Stimulated activated CD4-positive, alpha-beta T cell treated with anti-CD3 and anti-CD28 coated beads, Interleukin-4, amount 100 ng/mL, for 48 hours (primary cell): ENCODE results near the gene TFR2.

Experiments
- DNase-seq, 2 donors: peaks; one replicate each; pipeline ENCODE4 v3.0.0-alpha.2; 2020; ENCODE audit warnings: low read depth in 2 of 2

Gene TFR2

DNA sequence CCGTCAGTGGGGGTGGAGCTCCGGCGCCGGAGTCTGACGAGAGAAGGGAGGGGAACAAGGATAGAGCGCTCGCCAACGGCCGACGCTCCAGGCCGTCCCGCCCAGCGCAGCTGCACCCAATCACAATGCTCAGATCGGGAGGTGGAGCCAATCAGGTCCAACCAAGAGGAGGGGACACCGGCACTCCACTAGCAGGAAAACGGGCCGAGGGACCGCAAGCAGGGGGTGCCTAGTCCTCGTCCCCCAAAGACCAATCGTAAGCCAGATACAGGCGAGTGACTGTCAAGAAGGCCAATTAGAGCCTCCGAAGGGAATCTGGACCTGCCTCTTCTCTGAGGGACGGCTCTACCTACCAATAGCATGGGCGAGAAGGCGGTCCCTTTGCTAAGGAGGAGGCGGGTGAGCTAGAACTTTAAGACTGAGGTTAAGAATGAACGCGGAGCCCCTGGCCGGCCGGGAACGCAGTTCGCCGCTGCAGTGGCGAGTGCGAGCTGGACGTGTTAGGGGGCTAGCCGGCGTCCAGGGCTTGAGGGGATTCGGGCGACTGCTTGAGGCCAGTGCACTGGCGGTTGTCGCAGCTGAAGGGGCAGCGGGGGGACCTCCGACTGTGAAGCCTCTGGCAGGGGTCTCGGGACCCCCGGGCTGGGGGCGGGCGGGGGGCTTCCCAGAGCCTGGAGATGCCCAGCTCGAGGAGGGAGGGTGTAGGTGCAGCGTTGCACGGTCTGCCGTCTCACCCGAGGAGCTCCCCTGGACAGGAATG, 54.9 kb downstream of the TFR2 start, which contains the start of gene FBXO24:
Gene FBXO24, plus strand, starts transcription at position 63 of the 760 bp plus-strand sequence. Its CDS starts 298 bp downstream, at position 361.
- DNase-seq = peak; percentile 97 to 100

DNA sequence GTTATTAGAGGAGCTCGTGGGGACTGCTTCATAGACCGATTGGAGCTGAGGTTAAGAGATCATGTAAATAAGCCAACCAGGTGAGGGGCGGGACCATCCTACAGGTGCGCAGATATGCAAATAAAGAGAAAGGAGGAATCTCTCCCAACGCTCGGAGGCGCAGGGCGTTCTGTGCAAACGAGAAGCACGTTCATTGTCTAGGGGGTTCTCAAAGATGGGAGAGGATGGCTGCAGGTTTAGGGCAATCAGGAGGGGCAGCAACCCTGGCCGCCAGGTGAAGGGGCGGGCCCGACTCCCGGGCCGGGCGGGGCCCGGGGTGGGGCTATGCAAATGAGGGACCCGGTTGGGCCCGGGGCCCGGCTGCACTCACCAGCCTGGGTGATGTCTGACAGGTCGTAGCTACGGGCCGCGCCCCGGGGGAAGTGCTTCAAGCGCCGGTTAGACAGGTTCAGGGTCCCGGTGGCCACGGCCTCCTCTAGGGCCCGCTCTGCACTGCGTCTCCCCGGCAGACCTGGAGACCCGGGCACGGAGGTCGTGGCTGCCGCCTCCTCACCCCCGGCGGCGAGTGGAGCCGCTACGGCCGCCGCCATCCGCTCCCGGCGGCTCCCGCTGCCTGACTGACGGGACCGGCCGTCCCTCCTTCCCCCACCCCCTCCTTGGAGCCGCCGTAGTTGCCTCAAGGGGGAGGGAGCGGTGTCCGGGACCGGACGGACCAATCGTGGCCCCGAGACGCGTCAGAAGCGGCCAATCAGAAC, 55.7 kb downstream of the TFR2 start, which contains the start of gene LRCH4:
Gene LRCH4, minus strand, starts transcription at position 619 of the 755 bp plus-strand sequence. Its CDS starts 29 bp downstream, at position 590.
- DNase-seq = no peak

DNA sequence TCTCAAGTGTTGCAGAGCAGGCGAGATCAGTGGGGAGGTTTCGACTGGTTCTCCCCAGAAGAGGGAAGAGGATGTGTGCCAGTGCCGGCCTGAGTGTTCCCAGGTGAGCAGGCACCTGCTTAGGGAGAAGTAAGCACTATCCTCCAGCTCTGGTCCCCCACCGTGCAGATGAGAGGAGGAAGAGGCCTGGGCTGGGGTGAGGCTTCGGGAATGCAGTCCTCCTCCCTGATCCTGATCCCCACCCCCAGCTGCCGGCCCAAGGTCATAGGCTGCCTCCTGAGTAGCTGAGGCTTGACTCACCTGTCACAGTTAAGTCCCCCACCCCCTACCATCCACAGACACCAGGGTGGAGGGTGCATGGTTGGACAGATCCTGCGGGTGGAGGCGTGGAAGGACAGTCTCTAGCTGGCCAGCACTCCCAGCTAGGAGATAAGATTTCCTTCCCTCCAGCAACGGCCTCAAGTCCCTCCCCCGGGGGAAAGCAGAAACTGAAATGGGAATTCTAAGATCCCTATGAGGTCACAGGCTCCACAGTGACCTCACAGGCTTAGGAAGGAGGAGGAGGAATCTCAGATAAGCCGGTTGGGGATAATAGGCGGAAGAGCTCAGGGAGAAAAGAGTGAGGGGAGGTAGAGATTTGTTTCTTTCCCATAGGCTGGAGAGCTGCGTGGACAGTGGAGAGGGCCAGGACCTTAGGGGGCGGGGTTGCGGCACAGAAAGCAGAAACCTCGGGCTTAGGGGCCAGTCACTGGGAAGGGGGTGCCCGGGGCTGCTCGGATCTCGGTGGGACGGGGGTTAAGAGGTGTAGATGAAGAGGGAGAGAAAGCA, 56.5 kb downstream of the TFR2 start:
- DNase-seq = no peak

DNA sequence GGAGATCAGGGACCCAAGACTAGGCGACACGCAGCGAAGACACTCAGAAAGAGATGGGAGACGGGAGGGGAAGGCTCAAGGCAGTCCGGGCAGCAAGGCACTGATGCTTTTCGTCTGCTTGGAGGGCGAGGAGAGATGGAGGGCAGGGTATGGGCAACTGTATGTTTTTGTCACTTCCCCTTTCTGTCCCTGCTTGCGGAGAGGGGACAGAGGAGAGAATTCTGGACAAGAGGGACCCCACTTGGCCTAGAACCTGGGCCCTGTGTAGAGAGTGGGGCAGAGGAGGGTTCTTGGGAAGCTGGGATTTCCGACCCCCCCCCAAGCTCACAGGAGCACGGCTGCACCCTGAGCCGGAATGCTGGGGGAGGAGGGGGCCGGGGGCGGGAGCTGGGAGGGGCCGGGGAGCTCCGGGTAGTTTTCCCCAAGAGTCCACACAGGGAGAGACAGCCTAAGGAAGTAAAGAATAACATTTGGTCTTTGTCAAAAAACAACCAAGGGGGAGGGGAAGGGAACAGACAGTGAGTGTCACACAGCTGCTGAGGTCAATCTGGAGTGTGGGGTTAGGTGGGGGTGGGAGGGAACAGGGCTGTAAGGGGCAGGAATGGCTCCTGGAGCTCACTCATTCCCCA, 57.2 kb downstream of the TFR2 start:
- DNase-seq = no peak

DNA sequence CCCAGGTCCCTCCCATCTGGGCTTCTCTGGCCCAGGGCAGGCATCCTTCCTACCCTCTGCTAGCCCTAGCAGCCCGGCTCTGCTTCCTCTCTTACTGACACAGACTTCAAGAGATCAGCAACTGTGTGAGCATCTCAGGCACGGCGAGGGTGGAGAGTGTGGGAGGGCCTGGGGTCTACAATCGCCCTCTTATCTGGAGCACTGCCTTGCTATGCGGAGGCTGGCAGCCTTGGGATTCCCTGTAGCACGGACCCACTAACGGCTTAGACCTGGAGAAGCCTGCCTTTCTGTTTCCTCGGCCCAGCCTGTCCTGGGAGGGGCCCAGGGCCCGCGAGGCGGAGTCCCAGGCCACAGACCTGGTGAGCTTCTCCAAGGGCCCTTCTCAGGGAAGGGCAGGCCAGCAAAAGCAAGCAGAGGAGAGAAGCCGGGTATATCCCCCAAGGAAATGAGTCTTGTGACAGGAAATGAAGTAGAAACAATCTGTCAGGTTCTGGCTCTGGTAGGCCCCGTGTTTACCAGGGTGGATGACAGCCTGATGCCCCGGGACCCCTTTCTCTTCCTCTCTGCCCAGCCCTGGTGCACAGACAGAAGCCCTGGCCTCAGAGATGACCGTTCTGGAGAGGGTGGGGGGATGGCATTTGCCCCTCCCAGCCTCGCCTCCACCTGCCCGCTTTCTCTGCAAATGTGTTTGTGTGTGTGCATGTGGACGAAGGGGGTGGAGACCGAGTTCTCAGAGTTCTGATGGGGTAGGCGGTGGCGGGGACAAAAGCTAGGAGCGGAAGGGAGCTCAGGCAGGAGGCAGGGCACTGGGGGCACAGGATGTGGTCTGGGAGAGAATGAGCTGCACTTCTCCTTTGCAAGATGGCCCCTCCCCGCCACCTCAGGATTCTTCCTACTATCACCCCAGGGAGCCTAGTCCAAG, 58.0 kb downstream of the TFR2 start:
- peak; percentile 52 to 66 for DNase-seq

DNA sequence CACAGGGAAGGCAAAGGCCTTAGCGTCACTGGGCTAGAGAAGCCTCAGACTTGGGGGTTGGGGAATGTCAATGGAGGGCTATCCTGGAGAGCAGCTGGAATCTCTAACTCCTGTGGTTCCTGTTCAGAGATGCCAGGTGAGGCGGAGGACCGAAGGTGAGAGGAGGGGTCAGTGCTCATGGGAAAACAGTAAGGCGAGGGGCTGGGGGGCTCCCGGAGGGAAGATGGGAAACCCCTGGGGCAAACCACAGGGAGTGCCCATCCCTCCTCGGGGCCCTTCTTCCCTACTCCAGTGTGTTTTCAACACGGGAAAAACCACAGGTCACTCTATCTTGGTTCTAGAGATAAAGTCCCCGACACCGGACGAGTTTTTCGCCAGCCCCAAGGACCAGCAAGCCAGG, 58.7 kb downstream of the TFR2 start:
- no peak for DNase-seq

DNA sequence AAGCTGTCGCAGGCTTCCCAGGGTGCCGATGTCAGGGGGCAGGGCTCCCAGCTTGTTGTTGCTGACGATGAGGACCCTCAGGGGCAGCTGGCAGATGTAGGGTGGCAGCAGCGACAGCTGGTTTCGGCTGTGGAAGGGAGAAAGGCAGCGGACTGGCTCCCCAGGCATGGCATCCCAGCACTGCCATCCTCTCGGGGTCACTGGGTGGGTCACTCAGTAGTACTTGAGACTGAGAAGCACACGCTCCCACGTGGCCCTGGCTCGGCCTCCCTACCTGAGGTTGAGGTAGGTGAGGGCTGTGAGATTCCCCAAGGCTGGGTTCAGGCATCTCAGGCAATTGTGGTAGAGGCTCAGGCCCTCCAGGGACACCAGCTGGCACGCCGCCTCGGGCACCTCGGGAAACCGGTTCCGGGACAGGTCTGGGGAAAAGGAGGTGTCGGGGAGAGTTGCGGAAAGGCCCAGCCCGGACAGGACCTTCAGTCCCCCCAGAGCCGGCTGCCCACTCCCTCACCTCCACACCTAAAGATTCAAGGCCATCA, 59.2 kb downstream of the TFR2 start:
- DNase-seq = no peak

DNA sequence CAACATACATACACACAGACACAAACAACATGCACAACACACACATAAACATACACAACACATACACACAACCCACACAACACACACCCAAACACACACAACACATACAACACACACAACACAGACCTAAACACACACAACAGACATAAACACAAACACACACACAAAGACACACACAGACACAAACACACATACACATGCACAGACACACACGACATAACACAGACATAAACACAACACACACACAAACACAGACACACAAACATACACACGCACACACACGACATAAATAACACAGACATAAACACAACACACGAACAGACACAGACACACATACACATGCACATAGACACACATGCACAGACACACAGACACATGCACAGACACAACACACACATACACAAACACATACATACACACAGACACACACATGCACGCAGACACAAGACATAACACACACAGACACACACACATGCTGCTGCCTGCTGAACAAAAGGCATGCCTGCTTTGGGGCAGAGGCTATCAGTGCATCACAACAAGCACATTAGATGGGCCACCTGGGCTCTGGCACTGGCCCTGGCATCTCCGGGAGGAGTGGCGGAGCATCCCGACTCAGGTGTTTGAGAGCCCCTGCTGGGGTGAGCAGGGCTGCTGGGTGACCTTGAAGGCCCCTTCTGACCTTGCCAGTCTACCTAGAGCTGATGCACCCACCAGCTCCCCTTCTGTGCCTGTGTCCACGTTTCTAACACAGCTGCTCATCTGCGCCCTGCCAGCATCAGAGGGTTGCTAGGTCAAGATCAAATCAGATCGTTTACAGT, 60.7 kb downstream of the TFR2 start:
- no peak for DNase-seq

DNA sequence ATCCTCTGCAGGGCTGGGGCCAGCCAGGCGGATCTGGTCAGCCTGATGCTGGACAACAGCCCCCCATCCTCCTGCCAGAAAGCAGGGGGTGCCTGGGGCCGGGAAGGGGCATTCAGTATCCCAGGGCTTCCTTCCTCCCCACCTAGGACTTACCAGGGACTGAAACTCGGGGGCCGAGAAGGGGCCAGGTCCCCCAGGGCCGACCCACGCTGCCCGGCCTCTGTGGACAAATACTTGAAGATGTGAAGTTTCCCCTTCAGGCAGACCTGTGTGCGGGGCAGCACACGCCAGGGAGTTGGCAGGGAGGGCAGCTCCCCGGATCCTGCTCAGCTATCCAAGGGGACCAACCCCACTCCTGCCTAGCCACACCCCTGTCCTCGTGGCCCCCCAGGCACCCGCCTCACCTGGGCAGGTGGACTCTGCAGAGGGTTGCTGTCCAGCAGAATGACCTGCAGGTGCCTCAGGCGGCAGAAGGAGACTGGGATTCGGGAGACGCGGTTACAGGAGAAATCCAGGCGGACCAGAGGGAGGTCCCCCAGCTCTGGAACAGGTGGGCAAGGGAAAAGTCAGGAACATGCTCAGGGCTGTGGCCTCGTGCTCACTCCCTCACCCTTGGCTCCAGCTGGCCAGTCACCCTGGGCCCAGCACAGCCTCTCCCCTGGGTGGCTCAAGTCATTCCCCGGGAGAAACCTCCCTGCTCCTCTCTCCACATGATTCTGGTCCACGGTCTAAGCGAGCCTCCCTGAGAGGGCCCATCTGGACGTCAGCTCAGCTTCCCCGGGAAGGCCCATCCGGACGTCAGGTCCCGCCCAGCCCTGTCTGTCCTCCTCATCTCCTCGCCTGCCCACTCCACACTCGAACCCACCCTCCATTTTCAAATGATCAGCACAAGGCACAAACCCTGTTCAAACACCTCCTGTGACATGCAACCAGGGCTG, 62.8 kb downstream of the TFR2 start:
- no peak for DNase-seq

DNA sequence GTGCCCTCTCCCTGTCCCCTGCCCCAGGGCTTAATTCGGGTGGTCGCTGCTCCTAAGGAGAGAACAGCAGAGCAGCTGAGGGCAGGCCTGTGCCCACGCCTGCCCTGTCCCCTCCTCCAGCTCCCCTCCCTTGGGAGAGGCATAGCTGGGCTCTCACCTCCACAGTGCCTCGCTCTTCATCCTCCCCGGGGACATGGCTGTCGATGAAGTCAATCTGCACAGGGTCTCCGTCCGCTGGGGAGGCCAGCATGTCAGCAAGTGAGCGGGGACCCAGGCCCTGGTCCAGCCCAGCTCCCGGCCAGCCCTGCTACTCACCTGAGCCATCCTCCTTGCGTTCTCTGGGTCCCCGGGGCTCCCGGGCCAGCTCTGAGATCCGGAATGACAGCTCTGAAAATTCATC, 63.8 kb downstream of the TFR2 start:
- no peak for DNase-seq

DNA sequence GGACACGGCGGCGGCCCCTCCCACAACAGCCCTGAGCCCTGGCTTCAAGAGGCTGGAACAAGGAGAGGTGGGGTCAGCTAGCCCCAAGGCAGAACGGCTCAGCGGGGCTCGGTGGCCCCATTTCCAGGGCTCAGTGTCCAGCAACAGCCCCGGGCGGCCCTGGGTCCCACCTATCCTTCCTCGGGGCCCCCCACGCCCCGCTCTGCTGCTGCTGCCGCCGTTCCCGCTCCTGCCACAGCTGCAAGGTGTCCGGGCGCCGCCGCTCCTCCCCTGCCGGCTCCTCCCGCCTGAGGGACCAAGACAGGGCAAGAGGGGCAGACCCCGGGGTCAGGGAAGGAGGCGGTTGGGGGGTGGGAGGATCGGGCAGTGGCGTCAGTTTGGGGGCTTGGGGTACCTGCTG, 64.2 kb downstream of the TFR2 start:
- DNase-seq = no peak

DNA sequence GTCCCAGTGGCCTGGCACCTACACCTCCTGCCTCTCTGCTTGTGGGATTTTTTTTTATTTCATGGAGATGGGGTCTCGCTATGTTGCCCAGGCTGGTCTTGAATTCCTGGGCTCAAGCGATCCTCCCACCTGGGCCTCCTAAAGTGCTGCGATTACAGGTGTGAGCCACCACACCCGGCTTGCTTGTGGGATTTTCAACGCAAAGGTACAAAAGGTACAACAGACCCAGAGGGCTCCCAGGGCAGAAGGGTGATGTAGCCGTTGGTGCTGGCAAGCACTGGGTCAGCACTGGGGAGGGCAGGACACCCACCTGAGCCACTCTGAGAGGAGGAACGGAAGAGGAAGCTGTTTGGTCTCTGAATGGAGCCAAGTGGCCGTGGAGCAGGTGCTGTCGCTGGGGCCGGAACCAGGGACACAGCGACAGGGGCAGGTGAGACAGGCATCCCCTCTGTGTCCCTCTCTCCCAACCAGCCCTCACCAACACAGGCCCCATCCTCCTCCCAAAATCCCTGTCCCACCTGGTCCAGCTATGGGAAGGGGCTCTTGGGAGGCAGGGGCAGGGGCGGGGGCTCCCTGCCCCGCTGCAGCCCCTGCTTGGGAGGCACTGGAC, 64.9 kb downstream of the TFR2 start:
- no peak for DNase-seq

DNA sequence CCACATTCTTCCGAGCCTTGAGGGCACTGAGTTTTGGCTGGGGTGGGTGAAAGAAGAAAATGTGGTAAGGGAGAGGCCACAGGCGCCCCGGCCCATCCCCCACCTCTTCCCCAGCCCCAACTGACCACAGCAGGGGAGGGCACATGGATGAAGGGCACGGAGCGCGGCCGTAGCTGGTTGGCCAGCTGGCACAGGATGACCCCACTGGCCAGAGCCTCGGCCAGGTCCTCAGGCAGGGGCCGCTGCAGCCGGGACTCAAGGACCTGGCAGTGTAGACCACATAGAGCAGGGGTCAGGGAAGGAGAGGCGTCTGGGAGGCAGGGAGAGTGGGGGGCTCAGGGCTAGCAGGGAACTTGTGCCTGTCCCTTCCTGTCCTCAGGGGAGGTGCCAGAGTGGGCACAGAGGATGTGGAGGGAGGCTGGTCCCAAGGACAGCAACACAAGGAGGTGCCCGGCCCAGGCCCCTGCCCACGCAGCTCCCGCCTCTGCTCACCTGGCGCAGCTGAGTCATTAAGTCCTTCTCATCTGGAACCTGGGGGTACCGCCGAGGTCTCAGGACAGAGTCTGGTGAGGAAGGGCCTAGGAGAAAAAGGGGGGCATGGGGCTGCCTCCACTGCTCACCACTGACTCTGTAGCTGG, 65.5 kb downstream of the TFR2 start:
- no peak for DNase-seq

DNA sequence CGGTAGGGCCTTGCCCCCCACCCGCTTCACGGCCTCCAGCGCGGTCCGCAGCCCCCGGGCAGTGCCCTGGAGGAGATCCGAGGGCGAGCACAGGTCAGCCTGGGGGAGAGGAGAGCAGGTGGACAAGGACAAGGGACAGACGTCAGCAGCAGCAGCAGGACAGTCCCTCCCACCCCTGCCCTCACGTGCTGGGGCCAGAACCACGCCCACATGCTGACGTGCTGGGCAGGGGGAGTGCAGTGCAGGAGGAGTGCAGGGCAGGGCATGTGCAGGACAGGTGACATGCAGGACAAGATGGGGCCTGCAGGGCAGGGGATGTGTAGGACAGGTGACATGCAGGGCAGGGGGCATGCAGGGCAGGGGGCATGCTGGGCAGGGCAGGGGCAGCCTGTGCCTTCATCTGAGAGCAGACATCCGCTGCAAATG, 66.1 kb downstream of the TFR2 start:
- DNase-seq = no peak

DNA sequence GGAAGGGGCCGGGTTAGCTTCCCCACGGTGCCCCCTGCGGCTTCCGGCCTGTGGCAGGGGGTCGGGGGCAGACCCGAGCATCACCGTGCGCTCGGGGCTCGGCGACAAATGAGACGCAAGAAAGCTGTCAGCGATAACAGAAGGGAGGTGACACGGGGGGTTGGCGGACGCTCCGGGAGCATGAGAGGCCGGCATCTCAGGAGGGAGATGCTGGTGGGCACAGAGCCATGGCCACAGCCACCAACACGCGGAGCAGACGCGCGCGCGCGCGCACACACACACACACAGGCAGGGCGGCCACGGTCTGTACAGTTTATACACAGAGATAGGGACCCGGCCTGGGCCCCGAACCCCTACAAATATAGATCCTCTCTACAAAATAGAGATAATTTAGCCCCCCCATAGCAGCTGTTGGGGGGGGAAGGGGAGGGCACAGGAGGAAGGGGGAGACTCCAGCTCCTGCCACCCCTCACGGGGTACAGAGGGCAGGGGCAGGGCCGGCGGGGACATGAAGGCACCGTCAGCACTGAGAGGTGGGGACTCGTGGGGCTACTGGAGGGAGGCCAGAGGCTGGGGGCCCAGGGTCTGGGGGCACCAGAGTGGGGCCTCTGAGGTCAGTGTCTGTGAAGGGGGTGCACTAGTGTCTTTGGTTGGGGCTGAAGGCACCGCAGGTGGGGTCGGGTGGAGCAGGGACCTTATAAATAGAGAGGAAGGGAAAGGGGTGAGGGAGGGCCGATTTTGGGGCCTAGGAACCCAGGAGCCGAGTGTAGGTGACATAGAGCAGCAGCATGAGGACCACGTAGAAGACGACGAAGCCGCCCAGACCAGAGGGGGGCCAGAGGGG, 66.8 kb downstream of the TFR2 start:
- no peak for DNase-seq

DNA sequence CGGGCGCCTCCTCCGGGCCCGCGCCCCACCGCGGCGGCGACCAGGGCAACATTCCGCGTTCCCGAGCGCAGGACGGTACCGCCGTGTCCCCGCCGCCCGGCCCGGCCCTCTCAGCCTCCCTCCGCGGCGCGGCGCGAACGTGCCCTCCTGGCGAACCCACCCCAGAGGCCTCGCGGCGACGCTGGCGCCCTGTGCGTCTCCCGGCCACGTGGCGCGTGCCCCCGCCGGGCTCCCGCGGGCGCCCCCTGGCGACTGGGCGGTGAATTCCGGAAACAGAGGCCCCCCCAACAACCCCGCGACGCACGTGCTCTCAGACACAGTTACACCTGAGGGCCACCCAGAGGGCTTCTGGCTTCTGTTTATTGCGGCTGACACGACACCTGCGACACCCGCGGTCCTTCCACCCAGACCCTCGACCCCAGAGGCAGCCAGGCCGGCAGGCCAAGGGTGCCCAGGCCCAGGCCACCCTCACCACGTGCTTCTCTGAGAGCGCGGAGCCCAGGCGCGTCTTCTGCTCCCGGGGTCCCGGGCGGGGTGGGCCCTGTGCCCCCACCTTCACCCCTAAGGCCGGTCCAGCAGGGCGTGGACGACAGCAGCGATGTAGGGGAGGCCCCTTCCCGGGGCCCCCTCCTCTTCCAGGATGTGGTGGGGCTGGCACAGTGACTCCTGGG, 67.5 kb downstream of the TFR2 start, which contains the start of gene SAP25:
Gene SAP25, minus strand, starts transcription at position 210 of the 671 bp plus-strand sequence. Its CDS starts 158 bp downstream, at position 52.
- DNase-seq = no peak
